Measurements from ENCODE around the gene ZC3H10. TPM values are rescaled to one million over a fixed set of nuclear protein-coding genes. Genes with fewer than 3 reads are reported as not detected.

Gene ZC3H10
- total and polyA plus RNA-seq, 2 of the 13 experiments (the other 11 are each of a cell fraction or from before 2014, with no cell fraction given) = 0.70 to 2.3 TPM

- TF ChIP-seq TEF (CRISPR knock-in tag; IDR thresholded peaks at IDR 0.05) = no peak
Observed at GRCh38 chr12:56087220-56087619, 30.8 kb upstream of the ZC3H10 start (continued).

GRCh38 chr12:56097738-56098137 lies 20.3 kb upstream of the ZC3H10 start:
- BruUV-seq (replicated peaks) = no TSS peak
- no peaks in the 10 kb centered on the region; the same call in 1 of the 2 replicates for H4K20me1 ChIP-seq (ENCODE audit: insufficient read depth, low read length)
- no peaks in the 10 kb centered on the region for H3K4me1 ChIP-seq (ENCODE audit: insufficient read depth, low read length)
- WGBS (ENCODE audit: low lambda C conversion rate) = 96% methylated on average over 6 of the region's 6 CpGs
- no peak overlapping the region for H3K4me2 ChIP-seq (ENCODE audit: low read depth, low read length)
- H3K4me3 ChIP-seq (replicated peaks in 1 of 3; ENCODE audit: insufficient read depth in 1 of 3, low read depth in 2 of 3, low read length in 3 of 3) = no peak overlapping the region
- H3K27ac ChIP-seq (ENCODE audit: extremely low read length, insufficient read depth, low read length) = no peak overlapping the region
- ATAC-seq (no peak), FAIRE-seq (no peak), DNase-seq (ENCODE audit: low spot score) (no peak)
- CTCF ChIA-PET (ENCODE audit: low intra/inter-chr PET ratio, low total read pairs) = no interaction called here
- H3K9ac ChIP-seq (ENCODE audit: insufficient read depth, low read depth, low read length) = no peak overlapping the region
- no peaks in the 10 kb centered on the region for H3K9me3 ChIP-seq (ENCODE audit: low read length)
- H3K79me2 ChIP-seq (ENCODE audit: insufficient read depth, low read length) = no peaks in the 10 kb centered on the region
- intact Hi-C loops (cut with micrococcal nuclease; ENCODE audit: unreplicated experiment) = no loop called here
- in situ Hi-C loops (cut with HindIII; ENCODE audit: extremely low pct_ligation_motif_present, low pct_unique_long_range_greater_than_20kb) = no loop called here
- H3K36me3 ChIP-seq (replicated peaks in 1 of 2; ENCODE audit: control insufficient read depth in 1 of 2, insufficient read depth in 2 of 2, low read length in 2 of 2) = peaks cover 52 to 91% of the 10 kb centered on the region in 2 experiments
- POLR2A ChIA-PET = interaction anchor here (1.6 to 5.1 kb wide), 2 partner anchors 10 to 16 kb away, joined by 5 to 37 read pairs; partner anchors contain the start of gene ERBB3
- H2AFZ ChIP-seq (ENCODE audit: low read length) = no peak overlapping the region
- H3K27me3 ChIP-seq (ENCODE audit: control insufficient read depth in 1 of 2, insufficient read depth in 2 of 2, low read length in 2 of 2) = no peaks in the 10 kb centered on the region
- no peak for TF ChIP-seq PCBP2 (optimal IDR thresholded peaks at IDR 0.05; ENCODE audit: low read depth, low read length, poor library complexity, severe bottlenecking)
- TF ChIP-seq FOSL2 (CRISPR knock-in tag; IDR thresholded peaks at IDR 0.05) = no peak
- no peak for TF ChIP-seq ZNF710 (CRISPR knock-in tag; IDR thresholded peaks at IDR 0.05; ENCODE audit: borderline replicate concordance)
- TF ChIP-seq ZBTB25 (CRISPR knock-in tag; IDR thresholded peaks at IDR 0.05) = no peak
- TF ChIP-seq ZNF230 (CRISPR knock-in tag; IDR thresholded peaks at IDR 0.05) = no peak
- no peak for TF ChIP-seq ZNF646 (CRISPR knock-in tag; IDR thresholded peaks at IDR 0.05)
- no peak for TF ChIP-seq ZNF782 (CRISPR knock-in tag; IDR thresholded peaks at IDR 0.05; ENCODE audit: borderline replicate concordance)
- TF ChIP-seq RARA (CRISPR knock-in tag; IDR thresholded peaks at IDR 0.05) = no peak
- no peak for TF ChIP-seq ZNF557 (CRISPR knock-in tag; IDR thresholded peaks at IDR 0.05)
- TF ChIP-seq JUN (CRISPR knock-in tag; IDR thresholded peaks at IDR 0.05) = no peak
- no peak for TF ChIP-seq ZNF232 (CRISPR knock-in tag; IDR thresholded peaks at IDR 0.05; ENCODE audit: borderline replicate concordance)
- no peak for TF ChIP-seq ZNF589 (CRISPR knock-in tag; conservative IDR thresholded peaks at IDR 0.05)
- TF ChIP-seq ZNF839 (CRISPR knock-in tag; IDR thresholded peaks at IDR 0.05; ENCODE audit: borderline replicate concordance) = no peak

Measured in HepG2 (cell line).